GM21825 (cell line): ENCODE data around the gene NAPG.
A peak's percentile ranks its signal among the peaks of the same experiment; 100 is the strongest.
"Not testable (repeated sequence)": the region's sequence is repeated elsewhere in the genome, so short reads cannot be mapped to it uniquely, and the experiment has no call there.

Source experiments
- ATAC-seq: cut with Tn5 transposase; IDR thresholded peaks from one replicate; pipeline ENCODE4 v1.9.1; 2021; ENCODE audit warnings: mild to moderate bottlenecking, moderate library complexity; ENCODE audit not compliant: unreplicated experiment

NAPG gene

GRCh38 chr18:10543277-10543676 lies 17.4 kb downstream of the NAPG start:
- no peak for ATAC-seq

GRCh38 chr18:10544093-10544748 lies 18.4 kb downstream of the NAPG start:
- no peak for ATAC-seq

GRCh38 chr18:10546557-10547300 lies 20.9 kb downstream of the NAPG start:
- no peak for ATAC-seq

GRCh38 chr18:10552226-10552625 lies 26.4 kb downstream of the NAPG start:
- no peak for ATAC-seq

- ATAC-seq, result not testable (repeated sequence)
These were observed 30.4 kb downstream of the NAPG start for GRCh38 chr18:10556251-10556650.

GRCh38 chr18:10557085-10557677 lies 31.4 kb downstream of the NAPG start:
- ATAC-seq, result no peak

GRCh38 chr18:10558243-10558966 lies 32.6 kb downstream of the NAPG start:
- no peak for ATAC-seq

GRCh38 chr18:10558967-10559298 lies 33.1 kb downstream of the NAPG start:
- no peak for ATAC-seq

- peak; percentile 42 for ATAC-seq
These were observed 34.0 kb downstream of the NAPG start for GRCh38 chr18:10559553-10560451.

GRCh38 chr18:10560452-10561045 lies 34.7 kb downstream of the NAPG start:
- ATAC-seq, result peak; percentile 60

- no peak for ATAC-seq
These were observed 36.9 kb downstream of the NAPG start for GRCh38 chr18:10562773-10563160.

- no peak for ATAC-seq
These were observed 38.1 kb downstream of the NAPG start for GRCh38 chr18:10563886-10564285.

- no peak for ATAC-seq
These were observed 39.3 kb downstream of the NAPG start for GRCh38 chr18:10564975-10565773.

GRCh38 chr18:10565835-10566234 lies 40.0 kb downstream of the NAPG start:
- no peak for ATAC-seq

GRCh38 chr18:10566390-10566789 lies 40.6 kb downstream of the NAPG start:
- ATAC-seq, result no peak

- not testable (repeated sequence) for ATAC-seq
These were observed 44.1 kb downstream of the NAPG start for GRCh38 chr18:10569941-10570340.

GRCh38 chr18:10570622-10571021 lies 44.8 kb downstream of the NAPG start:
- ATAC-seq, result no peak

GRCh38 chr18:10571537-10571936 lies 45.7 kb downstream of the NAPG start:
- ATAC-seq, result no peak

- ATAC-seq, result not testable (repeated sequence)
These were observed 47.4 kb downstream of the NAPG start for GRCh38 chr18:10573261-10573660.
